Stimulated activated effector memory CD8-positive, alpha-beta T cell treated with anti-CD3 and anti-CD28 coated beads, Interleukin-12 subunit alpha, Interleukin-12 subunit beta, amount 100 ng/mL, for 72 hours (primary cell): ENCODE measurements around the gene WASF1.
"Not testable (repeated sequence)": the region's sequence is repeated elsewhere in the genome, so short reads cannot be mapped to it uniquely, and the experiment has no call there.

ENCODE experiments used
- ATAC-seq: fragments of 150-1000 bp; cut with Tn5 transposase; 2 replicates; pipeline ENCODE4 v1.10.0; 2021
- DNase-seq, 2 donors: peaks; one replicate each; pipeline ENCODE4 v3.0.0; 2021 to 2022; ENCODE audit warnings: low spot score in 2 of 2
- H3K27ac Mint-ChIP-seq: one replicate; pipeline ENCODE4 v1.8.0; 2022; ENCODE audit warnings: mild to moderate bottlenecking, mixed read lengths
- H3K36me3 Mint-ChIP-seq: one replicate; pipeline ENCODE4 v1.8.0; 2022; ENCODE audit warnings: mild to moderate bottlenecking, mixed read lengths
- H3K4me1 Mint-ChIP-seq: one replicate; pipeline ENCODE4 v1.8.0; 2022; ENCODE audit warnings: mixed read lengths
- H3K4me3 Mint-ChIP-seq: one replicate; pipeline ENCODE4 v1.8.0; 2022; ENCODE audit warnings: mild to moderate bottlenecking, mixed read lengths
- H3K9me3 Mint-ChIP-seq: one replicate; pipeline ENCODE4 v1.8.0; 2022; ENCODE audit warnings: mixed read lengths

The WASF1 gene

DNA sequence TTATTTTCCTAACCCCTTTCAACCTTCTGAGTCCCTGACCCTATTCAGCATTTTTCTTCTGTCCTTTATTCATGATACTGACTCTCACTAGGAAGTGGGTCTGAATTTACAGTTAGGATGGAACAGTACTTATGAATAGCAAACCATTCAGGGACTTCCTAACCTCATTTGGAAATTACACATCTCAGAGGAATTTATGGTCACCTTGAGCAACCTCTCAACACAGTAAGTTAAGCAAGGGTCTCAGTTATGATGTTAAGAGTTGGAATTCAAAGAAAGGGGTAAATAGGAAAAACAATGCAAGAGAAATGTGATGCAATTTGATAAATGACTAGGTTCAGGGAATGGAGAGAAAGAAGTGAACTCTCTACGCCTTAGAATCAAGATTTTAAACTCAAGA, 104.1 kb downstream of the WASF1 start:
- no peak for DNase-seq
- no peaks in the 10 kb centered on the region for H3K36me3 Mint-ChIP-seq

GRCh38 chr6:110073474-110073873, 106.0 kb downstream of the WASF1 start:
- not testable (repeated sequence) for H3K36me3 Mint-ChIP-seq, H3K4me1 Mint-ChIP-seq, H3K27ac Mint-ChIP-seq, ATAC-seq, H3K4me3 Mint-ChIP-seq, DNase-seq, H3K9me3 Mint-ChIP-seq

More for the DNA sequence above, 104.1 kb downstream of the WASF1 start:
- Mint-ChIP-seq H3K4me1 (no peaks in the 10 kb centered on the region), H3K4me3 (no peak overlapping the region), H3K9me3 (no peaks in the 10 kb centered on the region), H3K27ac (no peak overlapping the region)
- ATAC-seq, result no peak

DNA sequence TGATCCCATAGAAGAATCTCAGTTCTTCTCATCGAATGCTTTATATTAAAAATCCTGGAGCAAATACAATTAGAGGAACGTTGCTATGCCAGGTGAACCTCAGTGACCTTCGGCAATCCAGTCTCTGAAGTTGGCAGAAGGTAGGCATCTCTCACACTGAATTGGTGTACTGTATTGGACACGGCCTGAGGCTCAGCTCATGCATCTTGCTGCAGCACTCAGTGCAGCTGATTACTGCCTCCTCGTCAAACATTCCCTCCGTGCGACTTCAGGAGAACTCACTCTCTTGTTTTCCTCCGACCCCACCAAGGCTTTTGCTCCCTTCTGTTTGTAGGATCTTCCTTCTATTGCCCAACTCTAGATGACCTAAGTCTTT, 110.9 kb downstream of the WASF1 start:
- no peak for ATAC-seq
- no peak overlapping the region for H3K4me3 Mint-ChIP-seq
- no peaks in the 10 kb centered on the region for H3K36me3 Mint-ChIP-seq
- H3K4me1 Mint-ChIP-seq, result no peaks in the 10 kb centered on the region
- no peaks in the 10 kb centered on the region for H3K9me3 Mint-ChIP-seq
- no peak overlapping the region for H3K27ac Mint-ChIP-seq
- no peak for DNase-seq

- Mint-ChIP-seq H3K36me3 (no peaks in the 10 kb centered on the region), H3K4me1 (no peaks in the 10 kb centered on the region), H3K27ac (no peak overlapping the region), H3K9me3 (no peaks in the 10 kb centered on the region), H3K4me3 (no peak overlapping the region)
- DNase-seq (no peak), ATAC-seq (no peak)
Observed at GRCh38 chr6:110067837-110068591, 111.5 kb downstream of the WASF1 start.

- Mint-ChIP-seq H3K4me1 (no peaks in the 10 kb centered on the region), H3K4me3 (no peak overlapping the region), H3K36me3 (no peaks in the 10 kb centered on the region), H3K27ac (no peak overlapping the region), H3K9me3 (no peaks in the 10 kb centered on the region)
- DNase-seq, result no peak
- no peak for ATAC-seq
Observed at GRCh38 chr6:110064744-110065524, 114.5 kb downstream of the WASF1 start.

GRCh38 chr6:110063594-110064263, 115.7 kb downstream of the WASF1 start:
- DNase-seq (peak in 1 of 2 donors; percentile 56), ATAC-seq (peak; percentile 75)
- Mint-ChIP-seq H3K4me3 (no peak overlapping the region), H3K4me1 (no peaks in the 10 kb centered on the region), H3K27ac (no peak overlapping the region), H3K36me3 (no peaks in the 10 kb centered on the region), H3K9me3 (no peaks in the 10 kb centered on the region)

DNA sequence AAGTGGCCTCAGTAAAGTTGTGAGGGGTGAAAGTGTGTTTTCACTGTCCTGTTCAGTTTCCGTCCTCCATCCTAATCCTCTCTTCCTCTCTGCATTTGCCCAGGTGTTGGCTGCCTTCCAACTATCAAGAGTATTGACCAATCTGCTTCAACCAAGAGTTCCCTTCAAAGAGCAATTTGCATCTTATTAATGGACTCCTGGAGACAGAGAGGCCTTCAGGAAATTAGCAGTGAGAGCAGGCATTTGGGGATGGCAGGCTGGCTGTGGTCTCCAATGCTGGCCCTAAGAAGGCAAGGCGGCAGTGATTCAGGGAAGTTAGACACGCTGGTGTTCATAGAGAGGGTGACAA, 124.1 kb downstream of the WASF1 start:
- Mint-ChIP-seq H3K4me3 (no peak overlapping the region), H3K36me3 (no peaks in the 10 kb centered on the region), H3K9me3 (no peaks in the 10 kb centered on the region), H3K27ac (no peak overlapping the region), H3K4me1 (no peaks in the 10 kb centered on the region)
- ATAC-seq (peak; percentile 8), DNase-seq (peak in 1 of 2 donors; percentile 30)

GRCh38 chr6:110054664-110055386, 124.6 kb downstream of the WASF1 start:
- DNase-seq, result peak in 1 of 2 donors; percentile 35
- Mint-ChIP-seq H3K36me3 (no peaks in the 10 kb centered on the region), H3K4me3 (no peak overlapping the region), H3K9me3 (no peaks in the 10 kb centered on the region), H3K4me1 (no peaks in the 10 kb centered on the region), H3K27ac (no peak overlapping the region)
- ATAC-seq, result peak; percentile 24

DNA sequence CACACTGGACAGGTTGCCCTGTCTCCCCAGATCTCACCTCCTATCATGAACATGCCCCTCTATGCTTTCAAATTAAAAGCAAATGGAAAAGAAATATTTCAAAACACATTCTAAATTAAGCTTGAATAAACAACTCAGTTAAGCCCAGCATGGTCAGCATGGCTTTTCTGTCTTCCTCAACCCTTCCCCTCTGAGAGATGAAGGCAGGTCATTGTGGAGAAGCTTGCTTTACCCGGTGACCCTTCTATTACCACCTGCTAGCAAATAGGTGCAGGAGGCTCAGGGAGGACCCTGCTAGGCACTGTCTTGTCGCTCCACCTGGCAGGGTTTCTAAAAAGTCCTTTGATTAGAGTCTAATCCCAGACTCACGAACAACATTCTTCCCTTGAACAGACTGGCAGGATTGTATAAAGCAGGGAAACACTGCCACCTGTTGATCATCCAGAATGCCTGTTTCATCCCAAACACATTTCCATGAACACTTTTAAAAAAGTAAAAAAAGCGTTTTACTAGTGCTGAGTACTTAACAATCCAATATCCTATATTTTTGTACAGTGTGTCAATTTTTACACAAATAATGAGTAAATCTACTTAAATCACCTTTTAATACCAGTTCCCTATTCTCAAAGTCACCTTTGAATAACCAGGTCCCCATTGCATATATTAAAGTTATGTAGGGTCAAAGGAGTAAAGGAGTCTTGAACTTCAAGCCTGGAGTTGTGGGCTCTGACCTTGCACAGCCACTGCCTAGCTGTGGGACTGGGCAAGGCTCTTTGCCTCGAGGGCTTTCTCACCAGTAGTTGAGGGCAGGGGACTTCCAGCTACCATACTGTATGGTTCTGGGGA, 125.9 kb downstream of the WASF1 start:
- DNase-seq, result peak in 1 of 2 donors; percentile 44
- no peaks in the 10 kb centered on the region for H3K36me3 Mint-ChIP-seq
- H3K4me1 Mint-ChIP-seq, result no peaks in the 10 kb centered on the region
- no peak for ATAC-seq
- no peak overlapping the region for H3K27ac Mint-ChIP-seq
- H3K4me3 Mint-ChIP-seq, result no peak overlapping the region
- H3K9me3 Mint-ChIP-seq, result no peaks in the 10 kb centered on the region

GRCh38 chr6:110050440-110050813, 129.0 kb downstream of the WASF1 start:
- no peak for ATAC-seq
- Mint-ChIP-seq H3K4me1 (no peaks in the 10 kb centered on the region), H3K9me3 (no peaks in the 10 kb centered on the region), H3K4me3 (no peak overlapping the region), H3K36me3 (no peaks in the 10 kb centered on the region), H3K27ac (no peak overlapping the region)
- no peak for DNase-seq
